ENCODE results near the gene ADAMTSL3.

DNA sequence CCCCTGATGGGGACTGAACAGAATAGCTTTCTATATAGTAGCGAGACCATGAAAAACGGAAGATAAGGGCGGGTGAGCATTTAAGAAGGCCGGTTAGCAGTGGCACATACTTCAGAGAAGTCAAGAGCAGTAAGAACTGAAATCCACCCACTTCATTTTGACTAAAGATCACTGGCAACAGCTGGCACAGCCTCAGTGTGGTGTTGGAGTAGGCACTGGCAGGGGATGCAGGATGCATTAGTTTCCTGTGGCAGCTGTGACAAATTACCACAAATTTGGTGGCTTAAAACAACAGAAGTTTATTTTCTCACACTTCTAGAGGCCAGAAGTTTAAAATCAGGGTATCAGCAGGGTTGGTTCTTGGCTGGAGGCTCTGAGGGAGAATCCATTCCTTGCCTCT is 176.5 kb downstream of the ADAMTSL3 start:
- TF ChIP-seq, protein P1, sequence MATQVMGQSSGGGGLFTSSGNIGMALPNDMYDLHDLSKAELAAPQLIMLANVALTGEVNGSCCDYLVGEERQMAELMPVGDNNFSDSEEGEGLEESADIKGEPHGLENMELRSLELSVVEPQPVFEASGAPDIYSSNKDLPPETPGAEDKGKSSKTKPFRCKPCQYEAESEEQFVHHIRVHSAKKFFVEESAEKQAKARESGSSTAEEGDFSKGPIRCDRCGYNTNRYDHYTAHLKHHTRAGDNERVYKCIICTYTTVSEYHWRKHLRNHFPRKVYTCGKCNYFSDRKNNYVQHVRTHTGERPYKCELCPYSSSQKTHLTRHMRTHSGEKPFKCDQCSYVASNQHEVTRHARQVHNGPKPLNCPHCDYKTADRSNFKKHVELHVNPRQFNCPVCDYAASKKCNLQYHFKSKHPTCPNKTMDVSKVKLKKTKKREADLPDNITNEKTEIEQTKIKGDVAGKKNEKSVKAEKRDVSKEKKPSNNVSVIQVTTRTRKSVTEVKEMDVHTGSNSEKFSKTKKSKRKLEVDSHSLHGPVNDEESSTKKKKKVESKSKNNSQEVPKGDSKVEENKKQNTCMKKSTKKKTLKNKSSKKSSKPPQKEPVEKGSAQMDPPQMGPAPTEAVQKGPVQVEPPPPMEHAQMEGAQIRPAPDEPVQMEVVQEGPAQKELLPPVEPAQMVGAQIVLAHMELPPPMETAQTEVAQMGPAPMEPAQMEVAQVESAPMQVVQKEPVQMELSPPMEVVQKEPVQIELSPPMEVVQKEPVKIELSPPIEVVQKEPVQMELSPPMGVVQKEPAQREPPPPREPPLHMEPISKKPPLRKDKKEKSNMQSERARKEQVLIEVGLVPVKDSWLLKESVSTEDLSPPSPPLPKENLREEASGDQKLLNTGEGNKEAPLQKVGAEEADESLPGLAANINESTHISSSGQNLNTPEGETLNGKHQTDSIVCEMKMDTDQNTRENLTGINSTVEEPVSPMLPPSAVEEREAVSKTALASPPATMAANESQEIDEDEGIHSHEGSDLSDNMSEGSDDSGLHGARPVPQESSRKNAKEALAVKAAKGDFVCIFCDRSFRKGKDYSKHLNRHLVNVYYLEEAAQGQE (IDR thresholded peaks at IDR 0.05; ENCODE audit: borderline replicate concordance), result no peak
- TF ChIP-seq, protein P2, sequence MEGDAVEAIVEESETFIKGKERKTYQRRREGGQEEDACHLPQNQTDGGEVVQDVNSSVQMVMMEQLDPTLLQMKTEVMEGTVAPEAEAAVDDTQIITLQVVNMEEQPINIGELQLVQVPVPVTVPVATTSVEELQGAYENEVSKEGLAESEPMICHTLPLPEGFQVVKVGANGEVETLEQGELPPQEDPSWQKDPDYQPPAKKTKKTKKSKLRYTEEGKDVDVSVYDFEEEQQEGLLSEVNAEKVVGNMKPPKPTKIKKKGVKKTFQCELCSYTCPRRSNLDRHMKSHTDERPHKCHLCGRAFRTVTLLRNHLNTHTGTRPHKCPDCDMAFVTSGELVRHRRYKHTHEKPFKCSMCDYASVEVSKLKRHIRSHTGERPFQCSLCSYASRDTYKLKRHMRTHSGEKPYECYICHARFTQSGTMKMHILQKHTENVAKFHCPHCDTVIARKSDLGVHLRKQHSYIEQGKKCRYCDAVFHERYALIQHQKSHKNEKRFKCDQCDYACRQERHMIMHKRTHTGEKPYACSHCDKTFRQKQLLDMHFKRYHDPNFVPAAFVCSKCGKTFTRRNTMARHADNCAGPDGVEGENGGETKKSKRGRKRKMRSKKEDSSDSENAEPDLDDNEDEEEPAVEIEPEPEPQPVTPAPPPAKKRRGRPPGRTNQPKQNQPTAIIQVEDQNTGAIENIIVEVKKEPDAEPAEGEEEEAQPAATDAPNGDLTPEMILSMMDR (IDR thresholded peaks at IDR 0.05; ENCODE audit: poor library complexity, severe bottlenecking), result no peak
- TF ChIP-seq EZH2 (IDR thresholded peaks at IDR 0.05; ENCODE audit: borderline replicate concordance, insufficient read depth, low read length, poor library complexity, severe bottlenecking), result no peak

Measured in neural cell (in vitro differentiated cells).